Measurements from ENCODE around the gene ODC1. TPM values are rescaled to one million over a fixed set of nuclear protein-coding genes. Genes with fewer than 3 reads are reported as not detected.
"Not testable (repeated sequence)": the region's sequence is repeated elsewhere in the genome, so short reads cannot be mapped to it uniquely, and the experiment has no call there.

Gene ODC1
- total RNA-seq, 1 donor from 2014 or later: 119 TPM

GRCh38 chr2:10446631-10447030 lies 1.5 kb downstream of the ODC1 start:
- peaks cover 19% of the 10 kb centered on the region for H3K4me1 ChIP-seq (ENCODE audit: insufficient read depth, low read length)
- TF ChIP-seq EZH2 (IDR thresholded peaks at IDR 0.05; ENCODE audit: insufficient read depth, low read length): no peak
- no peak for TF ChIP-seq CTCF (IDR thresholded peaks at IDR 0.05; ENCODE audit: insufficient read depth, low read depth, low read length)
- Mint-ChIP-seq H3K4me3 (ENCODE audit: unreplicated experiment) (peak overlapping the region; percentile 91), H3K4me1 (ENCODE audit: low read depth, unreplicated experiment) (peaks cover 2% of the 10 kb centered on the region), H3K27me3 (ENCODE audit: low read depth, unreplicated experiment) (no peaks in the 10 kb centered on the region), H3K36me3 (ENCODE audit: low read depth, unreplicated experiment) (peaks cover 13% of the 10 kb centered on the region), H3K9me3 (ENCODE audit: unreplicated experiment) (no peaks in the 10 kb centered on the region), H3K27ac (ENCODE audit: unreplicated experiment) (no peak overlapping the region)
- no peak overlapping the region for H2AFZ ChIP-seq (ENCODE audit: low read depth, low read length)
- no peak for FAIRE-seq
- H3K4me2 ChIP-seq (ENCODE audit: low read length): peak overlapping the region; percentile 89
- H3K9me3 ChIP-seq (ENCODE audit: insufficient read depth, low read depth, low read length): no peaks in the 10 kb centered on the region
- peaks cover 52% of the 10 kb centered on the region for H3K79me2 ChIP-seq (ENCODE audit: insufficient read depth, low read length)
- H3K27me3 ChIP-seq (ENCODE audit: insufficient read depth, low read length): no peaks in the 10 kb centered on the region
- peak overlapping the region; percentile 86 for H3K9ac ChIP-seq (ENCODE audit: low read length)
- peaks cover 32% of the 10 kb centered on the region for H3K36me3 ChIP-seq (ENCODE audit: insufficient read depth, low read length)
- H3K4me3 ChIP-seq (ENCODE audit: insufficient read depth, low read depth, low read length): peak overlapping the region; percentile 84
- H3K27ac ChIP-seq (ENCODE audit: low read depth, low read length): peak overlapping the region; percentile 74
- peaks cover 53% of the 10 kb centered on the region for H4K20me1 ChIP-seq (ENCODE audit: insufficient read depth, low read length)
- DNase-seq (ENCODE audit: low read depth): no peak

- Histone ChIP-seq H3K9me3 (ENCODE audit: insufficient read depth, low read depth, low read length) (no peaks in the 10 kb centered on the region), H3K36me3 (ENCODE audit: insufficient read depth, low read length) (peaks cover 53% of the 10 kb centered on the region), H3K79me2 (ENCODE audit: insufficient read depth, low read length) (peaks cover 52% of the 10 kb centered on the region), H3K4me1 (ENCODE audit: insufficient read depth, low read length) (peaks cover 19% of the 10 kb centered on the region), H3K4me3 (ENCODE audit: insufficient read depth, low read depth, low read length) (no peak overlapping the region), H4K20me1 (ENCODE audit: insufficient read depth, low read length) (peaks cover 72% of the 10 kb centered on the region), H3K9ac (ENCODE audit: low read length) (no peak overlapping the region), H2AFZ (ENCODE audit: low read depth, low read length) (no peak overlapping the region), H3K4me2 (ENCODE audit: low read length) (peak overlapping the region; percentile 89), H3K27me3 (ENCODE audit: insufficient read depth, low read length) (no peaks in the 10 kb centered on the region), H3K27ac (ENCODE audit: low read depth, low read length) (no peak overlapping the region)
- Mint-ChIP-seq H3K36me3 (ENCODE audit: low read depth, unreplicated experiment) (peaks cover 19% of the 10 kb centered on the region), H3K27me3 (ENCODE audit: low read depth, unreplicated experiment) (no peaks in the 10 kb centered on the region), H3K27ac (ENCODE audit: unreplicated experiment) (no peak overlapping the region), H3K4me3 (ENCODE audit: unreplicated experiment) (no peak overlapping the region), H3K4me1 (ENCODE audit: low read depth, unreplicated experiment) (peaks cover 2% of the 10 kb centered on the region), H3K9me3 (ENCODE audit: unreplicated experiment) (no peaks in the 10 kb centered on the region)
- DNase-seq (ENCODE audit: low read depth): peak; percentile 31
- no peak for FAIRE-seq
- TF ChIP-seq EZH2 (IDR thresholded peaks at IDR 0.05; ENCODE audit: insufficient read depth, low read length) (no peak), CTCF (IDR thresholded peaks at IDR 0.05; ENCODE audit: insufficient read depth, low read depth, low read length) (no peak)
Measured at GRCh38 chr2:10444463-10444862, 3.7 kb downstream of the ODC1 start.

GRCh38 chr2:10442469-10443126 lies 5.5 kb downstream of the ODC1 start:
- H3K27ac Mint-ChIP-seq (ENCODE audit: unreplicated experiment); H3K4me3 Mint-ChIP-seq (ENCODE audit: unreplicated experiment); DNase-seq (ENCODE audit: low read depth); H3K4me1 Mint-ChIP-seq (ENCODE audit: low read depth, unreplicated experiment); H3K27me3 ChIP-seq (ENCODE audit: insufficient read depth, low read length); H3K9me3 Mint-ChIP-seq (ENCODE audit: unreplicated experiment); H3K9me3 ChIP-seq (ENCODE audit: insufficient read depth, low read depth, low read length); H3K4me2 ChIP-seq (ENCODE audit: low read length); FAIRE-seq; H3K4me3 ChIP-seq (ENCODE audit: insufficient read depth, low read depth, low read length); H2AFZ ChIP-seq (ENCODE audit: low read depth, low read length); H3K27ac ChIP-seq (ENCODE audit: low read depth, low read length); H3K27me3 Mint-ChIP-seq (ENCODE audit: low read depth, unreplicated experiment); H3K9ac ChIP-seq (ENCODE audit: low read length): not testable (repeated sequence)
- peaks cover 21% of the 10 kb centered on the region for H3K36me3 Mint-ChIP-seq (ENCODE audit: low read depth, unreplicated experiment)
- Histone ChIP-seq H3K79me2 (ENCODE audit: insufficient read depth, low read length) (peaks cover 46% of the 10 kb centered on the region), H3K4me1 (ENCODE audit: insufficient read depth, low read length) (peaks cover 11% of the 10 kb centered on the region), H4K20me1 (ENCODE audit: insufficient read depth, low read length) (peaks cover 73% of the 10 kb centered on the region), H3K36me3 (ENCODE audit: insufficient read depth, low read length) (peaks cover 54% of the 10 kb centered on the region)

Measured in astrocyte (in vitro differentiated cells and primary cell).